HG03520 (cell line): ENCODE data around the gene INPP4A.
"Not testable (repeated sequence)": the region's sequence is repeated elsewhere in the genome, so short reads cannot be mapped to it uniquely, and the experiment has no call there.

ENCODE experiments used
- ATAC-seq: cut with Tn5 transposase; IDR thresholded peaks from one replicate; pipeline ENCODE4 v1.9.1; 2021; ENCODE audit warnings: mild to moderate bottlenecking, moderate library complexity; ENCODE audit not compliant: unreplicated experiment

The INPP4A gene

GRCh38 chr2:98435670-98436069, 9.0 kb upstream of the INPP4A start:
- not testable (repeated sequence) for ATAC-seq

DNA sequence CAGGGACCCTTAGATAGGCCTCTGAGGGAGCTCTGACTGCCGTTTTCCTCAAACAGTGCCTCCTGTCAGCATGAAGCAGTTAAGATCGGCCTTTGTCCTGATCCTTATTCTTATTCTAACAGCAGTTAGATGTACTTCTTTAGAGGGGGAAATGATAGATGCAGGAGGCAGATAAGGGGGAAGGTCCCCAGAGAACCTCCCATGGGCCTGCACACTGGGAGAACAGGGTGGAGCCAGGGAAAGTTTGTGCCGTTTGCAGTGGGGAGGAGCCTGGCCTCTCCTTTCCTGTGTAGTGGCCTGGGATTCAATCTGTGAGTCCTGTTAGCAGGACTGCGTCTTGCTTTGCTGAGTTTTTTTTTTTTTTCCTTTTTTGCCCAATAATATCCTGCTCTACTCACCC, 7.9 kb upstream of the INPP4A start:
- no peak for ATAC-seq

GRCh38 chr2:98438190-98439133, 6.2 kb upstream of the INPP4A start:
- ATAC-seq, result peak; percentile 87

DNA sequence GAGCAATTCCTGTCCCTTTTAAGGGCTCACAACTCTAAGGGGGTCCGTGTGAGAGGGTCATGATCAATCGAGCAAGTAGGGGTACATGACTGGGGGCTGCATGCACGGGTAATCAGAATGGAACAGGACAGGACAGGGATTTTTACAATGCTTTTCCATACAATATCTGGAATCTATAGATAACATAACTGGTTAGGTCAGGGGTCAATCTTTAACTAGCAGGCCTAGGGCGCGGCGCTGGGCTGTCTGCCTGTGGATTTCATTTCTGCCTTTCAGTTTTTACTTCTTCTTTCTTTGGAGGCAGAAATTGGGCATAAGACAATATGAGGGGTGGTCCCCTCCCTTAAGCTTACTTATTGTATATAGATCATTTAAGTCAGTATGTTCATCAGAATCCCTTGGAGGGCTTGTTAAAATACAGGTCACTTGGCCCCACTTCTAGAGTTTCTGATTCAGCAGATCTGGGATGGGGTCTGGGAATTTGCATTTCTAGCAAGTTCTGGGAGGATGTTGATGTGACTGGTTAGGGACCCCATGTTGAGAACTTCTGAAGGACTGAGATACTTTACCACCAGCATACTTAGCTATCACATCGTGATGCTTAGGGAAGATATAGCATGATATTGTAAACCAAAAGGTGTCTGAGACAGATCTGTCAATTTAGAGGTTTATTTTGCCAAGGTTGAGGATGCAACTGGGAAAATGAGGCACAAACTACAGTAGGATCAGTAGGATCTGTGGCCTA, 2.8 kb upstream of the INPP4A start:
- ATAC-seq, result no peak

- no peak for ATAC-seq
Observed at GRCh38 chr2:98442488-98442887, 2.2 kb upstream of the INPP4A start.

- ATAC-seq, result peak; percentile 23
Observed at GRCh38 chr2:98445177-98445682, 572 bp downstream of the INPP4A start.

DNA sequence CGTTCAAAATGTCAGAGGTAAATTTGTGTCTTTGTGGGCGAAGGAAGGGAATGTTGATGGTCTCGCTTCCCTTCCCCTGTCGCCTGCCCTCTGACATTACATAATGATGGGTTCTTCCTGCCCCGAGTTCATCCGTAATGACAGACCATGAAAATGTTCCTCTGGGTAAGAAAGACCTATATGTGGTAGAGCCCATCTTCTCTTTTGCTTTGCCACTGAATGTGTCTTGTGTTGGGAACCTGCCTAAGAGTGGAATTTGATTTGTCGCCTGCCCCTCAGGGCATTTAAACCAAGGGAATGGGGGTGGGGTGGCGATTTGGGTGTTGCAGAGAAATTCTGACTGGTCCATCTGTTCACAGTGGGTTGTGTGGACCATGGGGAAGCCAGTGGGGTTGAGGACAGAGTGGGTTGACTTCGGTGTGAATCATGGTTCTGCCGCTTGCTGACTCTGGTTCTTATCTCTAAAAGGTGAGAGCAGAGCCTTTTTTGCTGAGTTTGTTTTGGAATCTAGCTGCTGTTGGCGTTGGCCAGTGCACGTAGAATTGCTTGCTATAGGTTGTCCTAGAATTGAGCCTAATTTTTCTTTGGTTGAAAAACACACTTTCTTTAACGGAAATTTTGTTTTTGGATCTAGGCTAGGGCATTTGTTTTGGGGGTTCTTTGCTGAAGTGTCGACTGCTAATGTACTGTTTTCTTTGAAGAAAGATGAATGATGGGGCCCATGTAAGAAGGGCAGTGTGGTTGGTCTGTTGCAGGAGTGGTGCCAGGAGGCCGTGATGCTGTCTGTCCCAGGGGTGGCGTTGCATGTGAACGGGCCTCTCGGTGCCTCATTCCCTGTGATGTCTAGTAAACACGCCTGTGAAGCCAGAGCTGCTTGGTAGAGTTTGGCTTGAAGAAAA, 1.3 kb downstream of the INPP4A start:
- ATAC-seq, result no peak

DNA sequence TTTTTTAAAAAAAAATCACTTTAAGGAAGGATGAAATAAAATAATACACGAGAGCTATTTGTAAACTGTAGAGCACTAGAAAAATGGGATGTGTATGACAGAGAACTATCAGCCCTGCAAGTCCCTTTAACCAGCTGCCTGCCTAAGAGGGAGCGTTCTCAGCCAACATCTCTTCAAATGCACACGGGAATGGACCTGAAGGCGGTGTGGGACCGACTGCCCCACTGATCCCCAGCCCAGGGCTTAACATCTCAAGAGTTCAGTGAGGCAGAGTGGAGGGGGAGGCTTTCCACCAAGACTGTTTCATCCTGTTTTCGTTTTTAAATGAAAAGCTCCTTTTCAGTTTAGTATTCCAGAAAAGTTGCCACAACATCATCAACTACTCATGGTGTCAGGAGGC, 2.2 kb downstream of the INPP4A start:
- ATAC-seq, result no peak

- no peak for ATAC-seq
Observed at GRCh38 chr2:98448441-98449145, 3.9 kb downstream of the INPP4A start.

GRCh38 chr2:98452396-98453027, 7.9 kb downstream of the INPP4A start:
- ATAC-seq, result no peak

DNA sequence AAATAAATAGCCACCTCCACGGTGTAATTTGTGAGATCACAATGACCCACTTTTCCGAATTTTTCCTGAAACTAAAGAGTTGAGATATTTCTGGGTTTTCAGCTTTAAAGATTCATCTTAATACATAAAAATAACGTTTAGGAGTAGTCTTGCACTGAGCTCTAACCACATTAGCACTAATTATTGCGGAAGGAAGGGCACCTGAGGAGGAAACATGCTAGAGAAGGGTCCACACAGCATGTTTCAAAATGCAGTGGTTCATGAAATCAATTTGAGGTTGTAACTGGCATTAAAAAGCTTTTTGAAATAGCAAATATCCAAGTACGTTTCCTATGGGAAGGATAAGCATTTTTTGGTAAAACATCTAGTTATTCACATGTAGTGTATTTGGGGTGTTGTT, 8.4 kb downstream of the INPP4A start:
- no peak for ATAC-seq

DNA sequence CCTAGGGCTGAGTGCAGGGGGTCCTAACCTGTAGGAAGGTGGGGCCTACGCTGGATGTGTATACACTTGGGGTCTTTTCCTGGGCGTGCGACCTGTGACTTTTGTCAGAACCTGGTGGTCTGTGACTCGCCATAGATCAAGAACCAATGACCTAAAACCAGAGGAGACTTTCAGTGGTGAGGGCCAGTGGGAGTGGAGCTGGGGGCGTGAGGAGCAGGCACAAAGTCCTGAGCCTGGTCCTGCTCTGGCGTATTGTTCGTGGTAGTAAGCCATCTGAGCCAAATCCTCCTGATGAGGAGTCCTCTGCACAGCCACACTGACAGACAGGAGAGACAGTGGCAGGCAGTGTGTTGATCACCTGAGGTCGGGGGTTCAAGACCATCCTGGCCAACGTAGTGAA, 8.9 kb downstream of the INPP4A start:
- ATAC-seq, result no peak

- no peak for ATAC-seq
Observed at GRCh38 chr2:98454073-98454472, 9.4 kb downstream of the INPP4A start.

DNA sequence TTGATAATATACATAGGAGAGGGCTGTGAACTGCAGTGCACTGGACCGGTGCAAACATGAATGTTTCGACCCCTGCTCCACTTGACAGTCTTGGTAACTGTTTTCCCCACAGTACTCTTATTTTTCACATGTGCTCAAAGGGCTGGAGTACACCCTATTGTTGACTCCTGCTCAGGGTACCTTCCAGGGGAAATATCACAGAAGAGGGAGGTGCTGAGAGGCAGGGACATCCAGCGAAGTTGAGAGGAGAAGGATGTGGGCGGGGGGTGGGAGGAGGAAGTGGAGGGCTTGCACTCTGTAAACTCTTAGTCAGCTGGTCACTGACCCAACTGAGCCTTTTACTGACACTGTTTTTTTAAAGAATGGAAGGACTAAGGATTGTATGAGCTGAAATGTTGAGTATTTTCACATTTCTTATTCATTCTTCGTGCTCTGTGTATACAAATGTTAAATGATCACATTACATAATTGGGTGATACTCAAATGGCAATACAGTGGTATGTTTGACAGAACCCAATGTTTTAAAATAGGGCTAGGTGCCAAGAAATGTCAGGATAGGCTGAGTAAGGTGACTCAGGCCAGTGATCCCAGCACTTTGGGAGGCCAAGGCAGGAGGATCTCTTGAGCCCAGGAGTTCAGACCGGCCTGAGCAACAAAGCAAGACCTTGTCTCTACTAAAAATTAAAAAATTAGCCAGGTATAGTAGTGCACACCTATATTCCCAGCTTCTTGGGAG, 10.0 kb downstream of the INPP4A start:
- no peak for ATAC-seq

- ATAC-seq, result no peak
Observed at GRCh38 chr2:98455494-98455976, 10.9 kb downstream of the INPP4A start.

DNA sequence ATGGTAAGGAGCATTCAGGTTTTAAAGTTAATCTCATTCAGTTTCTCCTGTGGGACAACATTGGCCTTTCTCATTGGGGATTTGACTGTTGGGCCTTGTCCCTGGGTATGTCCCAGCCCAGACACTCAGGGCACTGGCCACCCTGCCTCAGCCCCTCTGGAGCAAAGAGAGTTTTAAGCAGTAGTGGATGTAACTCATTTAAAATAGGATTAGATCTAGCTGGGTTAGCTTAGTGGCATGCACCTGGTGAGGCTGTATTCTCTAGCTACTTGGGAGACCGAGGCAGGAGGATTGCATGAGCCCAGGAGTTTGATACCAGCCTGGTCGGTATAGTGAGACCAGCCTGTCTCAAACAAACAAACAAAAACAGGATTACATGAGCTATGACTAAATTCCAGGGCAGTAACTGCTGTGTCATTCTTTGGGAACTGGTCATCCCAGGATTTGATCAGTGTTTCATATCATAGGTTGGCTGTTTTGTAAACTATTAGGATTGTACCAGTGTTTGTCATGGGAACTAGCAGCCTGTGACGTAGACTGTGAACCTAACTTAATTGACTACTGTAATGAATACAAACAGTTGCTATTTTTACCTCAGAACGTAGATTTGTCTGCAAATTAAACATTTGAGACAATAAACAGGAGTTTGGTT, 12.5 kb downstream of the INPP4A start:
- ATAC-seq, result no peak

GRCh38 chr2:98458207-98458606, 13.5 kb downstream of the INPP4A start:
- ATAC-seq, result no peak

DNA sequence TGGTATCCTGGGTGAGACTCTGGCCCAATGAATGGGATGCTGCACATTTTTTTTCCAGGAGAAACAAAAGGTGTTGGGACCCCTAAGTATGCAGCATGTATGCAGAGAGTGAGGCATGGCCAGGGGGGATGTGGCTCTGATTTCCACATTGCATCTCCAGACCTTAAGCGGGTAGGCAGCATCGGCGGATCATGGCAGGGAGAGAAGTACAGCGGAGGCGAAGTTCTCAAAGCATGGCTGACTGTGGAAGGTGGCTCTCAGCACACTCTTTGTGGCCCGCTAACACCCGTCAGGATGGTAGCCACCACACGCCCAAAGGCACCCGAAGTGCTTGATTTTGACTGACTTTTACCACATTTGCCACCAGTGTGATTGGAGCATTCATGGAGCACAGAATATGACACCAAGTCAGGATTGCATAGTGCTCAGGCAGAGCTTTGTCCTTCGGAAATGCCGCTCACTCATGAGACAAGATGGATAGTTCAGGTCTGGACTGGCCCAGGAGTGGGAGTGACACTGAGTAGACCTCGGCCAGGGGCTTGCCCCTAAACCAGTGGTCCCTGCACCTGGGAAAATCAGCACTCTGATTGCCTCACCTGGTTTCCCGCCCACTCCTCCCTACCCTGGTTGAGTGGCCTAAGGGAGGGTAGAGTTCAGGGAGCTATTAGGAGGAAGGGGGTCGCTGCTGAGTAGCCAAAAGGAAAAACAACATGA, 14.2 kb downstream of the INPP4A start:
- ATAC-seq, result no peak
